ENCODE results near the gene MFSD12.

MFSD12 gene

GRCh38 chr19:3557461-3558248 is at the start of gene MFSD12:
Gene MFSD12, minus strand, starts transcription at chr19:3557586. Its CDS starts 183 bp downstream, at chr19:3557403.
- peak; percentile 89 to 95 (median 92) for DNase-seq (ENCODE audit: low read depth in 4 of 4, low spot score in 1 of 4)

- DNase-seq (ENCODE audit: low read depth in 4 of 4, low spot score in 1 of 4) = peak in 3 of 4 experiments; percentile 25 to 52 (median 41)
Measured at GRCh38 chr19:3606690-3607289, 49.4 kb upstream of the MFSD12 start, which contains the start of gene TBXA2R. Gene TBXA2R, minus strand, starts transcription at chr19:3606875. Its CDS starts 6,241 bp downstream, at chr19:3600634.

- DNase-seq (ENCODE audit: low read depth in 4 of 4, low spot score in 1 of 4) = no peak
Measured at GRCh38 chr19:3606174-3606689, 48.8 kb upstream of the MFSD12 start.

GRCh38 chr19:3605770-3606169 is 48.4 kb upstream of the MFSD12 start:
- DNase-seq (ENCODE audit: low read depth in 4 of 4, low spot score in 1 of 4) = no peak

- no peak for DNase-seq (ENCODE audit: low read depth in 4 of 4, low spot score in 1 of 4)
Measured at GRCh38 chr19:3605361-3605760, 48.0 kb upstream of the MFSD12 start.

GRCh38 chr19:3604987-3605343 is 47.6 kb upstream of the MFSD12 start:
- no peak for DNase-seq (ENCODE audit: low read depth in 4 of 4, low spot score in 1 of 4)

GRCh38 chr19:3604227-3604986 is 47.0 kb upstream of the MFSD12 start:
- no peak for DNase-seq (ENCODE audit: low read depth in 4 of 4, low spot score in 1 of 4)

- DNase-seq (ENCODE audit: low read depth in 4 of 4, low spot score in 1 of 4) = no peak
Measured at GRCh38 chr19:3603121-3603811, 45.9 kb upstream of the MFSD12 start.

- DNase-seq (ENCODE audit: low read depth in 4 of 4, low spot score in 1 of 4) = no peak
Measured at GRCh38 chr19:3601021-3601420, 43.6 kb upstream of the MFSD12 start.

- no peak for DNase-seq (ENCODE audit: low read depth in 4 of 4, low spot score in 1 of 4)
Measured at GRCh38 chr19:3599776-3600187, 42.4 kb upstream of the MFSD12 start.

GRCh38 chr19:3595521-3596061 is 38.2 kb upstream of the MFSD12 start:
- no peak for DNase-seq (ENCODE audit: low read depth in 4 of 4, low spot score in 1 of 4)

- no peak for DNase-seq (ENCODE audit: low read depth in 4 of 4, low spot score in 1 of 4)
Measured at GRCh38 chr19:3593156-3593555, 35.8 kb upstream of the MFSD12 start.

- DNase-seq (ENCODE audit: low read depth in 4 of 4, low spot score in 1 of 4) = no peak
Measured at GRCh38 chr19:3591876-3592613, 34.7 kb upstream of the MFSD12 start.

GRCh38 chr19:3590991-3591659 is 33.7 kb upstream of the MFSD12 start:
- no peak for DNase-seq (ENCODE audit: low read depth in 4 of 4, low spot score in 1 of 4)

- DNase-seq (ENCODE audit: low read depth in 4 of 4, low spot score in 1 of 4) = no peak
Measured at GRCh38 chr19:3589949-3590348, 32.6 kb upstream of the MFSD12 start.

GRCh38 chr19:3589439-3589838 is 32.1 kb upstream of the MFSD12 start:
- DNase-seq (ENCODE audit: low read depth in 4 of 4, low spot score in 1 of 4) = no peak

- DNase-seq (ENCODE audit: low read depth in 4 of 4, low spot score in 1 of 4) = no peak
Measured at GRCh38 chr19:3586707-3587346, 29.4 kb upstream of the MFSD12 start.

GRCh38 chr19:3586127-3586626 is 28.8 kb upstream of the MFSD12 start:
- no peak for DNase-seq (ENCODE audit: low read depth in 4 of 4, low spot score in 1 of 4)
